GM18520 (cell line): ENCODE data around the gene ADI1.
"Not testable (repeated sequence)": the region's sequence is repeated elsewhere in the genome, so short reads cannot be mapped to it uniquely, and the experiment has no call there.

Experiments
- ATAC-seq: cut with Tn5 transposase; IDR thresholded peaks from one replicate; pipeline ENCODE4 v1.9.1; 2021; ENCODE audit not compliant: unreplicated experiment

The ADI1 gene

GRCh38 chr2:3450385-3451010 lies 68.8 kb downstream of the ADI1 start:
- no peak for ATAC-seq

DNA sequence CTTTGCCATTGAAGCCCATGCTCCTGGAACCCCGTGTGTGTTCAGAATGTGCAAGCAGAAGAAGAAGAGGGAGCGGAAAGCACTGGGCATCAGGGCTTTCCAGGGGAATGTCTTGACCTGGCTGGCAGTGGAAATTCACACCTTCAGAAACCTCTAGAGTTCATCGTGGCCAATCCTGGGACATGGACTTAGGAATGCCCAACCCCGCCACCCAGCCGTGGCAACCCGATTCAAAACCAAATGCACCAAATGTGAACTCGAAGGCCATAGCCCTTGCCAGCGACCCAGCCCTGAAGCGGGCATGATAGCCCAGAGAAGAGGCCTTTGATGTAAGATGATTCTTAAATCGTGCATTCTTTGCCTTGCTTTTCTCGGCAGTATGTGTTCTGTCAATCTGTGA lies 69.4 kb downstream of the ADI1 start:
- no peak for ATAC-seq

GRCh38 chr2:3449086-3449485 lies 70.2 kb downstream of the ADI1 start:
- ATAC-seq = no peak

DNA sequence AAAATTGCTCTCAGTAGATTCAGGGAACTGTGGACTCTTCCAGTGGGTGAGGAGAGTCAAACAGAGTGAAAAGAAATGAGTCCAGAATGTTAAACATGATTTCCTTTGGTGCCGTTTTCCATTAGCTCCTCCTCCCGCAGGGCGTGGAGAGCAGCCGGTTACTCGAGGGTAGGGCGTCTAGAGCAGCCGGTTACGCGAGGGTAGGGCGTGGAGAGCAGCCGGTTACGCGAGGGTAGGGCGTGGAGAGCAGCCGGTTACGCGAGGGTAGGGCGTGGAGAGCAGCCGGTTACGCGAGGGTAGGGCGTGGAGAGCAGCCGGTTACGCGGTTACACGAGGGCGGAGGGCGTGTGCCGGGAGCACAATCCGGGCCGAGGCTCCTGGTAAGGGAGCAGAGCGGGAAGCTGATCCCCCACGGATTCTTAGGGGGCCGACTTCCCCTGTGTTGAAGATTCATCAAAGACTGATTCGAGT lies 70.9 kb downstream of the ADI1 start:
- not testable (repeated sequence) for ATAC-seq

DNA sequence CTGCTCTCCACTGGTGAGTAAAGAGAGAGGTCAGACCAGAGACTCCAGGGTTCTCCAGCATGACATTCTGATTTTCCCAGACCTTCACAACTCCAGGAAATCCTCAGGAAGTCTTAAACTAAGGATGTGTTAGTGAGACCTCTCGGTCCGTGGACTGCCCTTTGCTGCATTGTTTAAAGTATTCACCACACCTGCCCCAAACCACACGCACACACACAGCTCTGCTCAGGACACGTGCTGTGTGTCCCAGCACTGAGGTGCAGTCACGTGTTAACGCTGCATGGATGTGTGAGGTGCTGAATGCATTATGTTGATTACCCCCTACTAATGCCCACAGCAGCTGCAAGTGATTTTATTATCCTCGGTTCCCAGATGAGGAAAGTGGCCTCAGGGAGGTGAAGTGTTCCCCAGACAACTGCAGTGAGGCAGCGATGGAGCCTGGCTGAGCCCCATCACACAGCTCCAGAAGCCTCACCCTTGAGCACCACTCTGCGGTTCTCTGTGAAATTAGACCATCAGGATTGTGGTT lies 71.5 kb downstream of the ADI1 start:
- no peak for ATAC-seq
